GOT3 (cell line): ENCODE data around the gene ACAA2.

Experiments used
- DNase-seq: peaks from one replicate; lab custom pipeline; 2025; ENCODE audit warnings: mixed read lengths; lab: John Stamatoyannopoulos, UW

Gene ACAA2, protein sequence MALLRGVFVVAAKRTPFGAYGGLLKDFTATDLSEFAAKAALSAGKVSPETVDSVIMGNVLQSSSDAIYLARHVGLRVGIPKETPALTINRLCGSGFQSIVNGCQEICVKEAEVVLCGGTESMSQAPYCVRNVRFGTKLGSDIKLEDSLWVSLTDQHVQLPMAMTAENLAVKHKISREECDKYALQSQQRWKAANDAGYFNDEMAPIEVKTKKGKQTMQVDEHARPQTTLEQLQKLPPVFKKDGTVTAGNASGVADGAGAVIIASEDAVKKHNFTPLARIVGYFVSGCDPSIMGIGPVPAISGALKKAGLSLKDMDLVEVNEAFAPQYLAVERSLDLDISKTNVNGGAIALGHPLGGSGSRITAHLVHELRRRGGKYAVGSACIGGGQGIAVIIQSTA

DNA sequence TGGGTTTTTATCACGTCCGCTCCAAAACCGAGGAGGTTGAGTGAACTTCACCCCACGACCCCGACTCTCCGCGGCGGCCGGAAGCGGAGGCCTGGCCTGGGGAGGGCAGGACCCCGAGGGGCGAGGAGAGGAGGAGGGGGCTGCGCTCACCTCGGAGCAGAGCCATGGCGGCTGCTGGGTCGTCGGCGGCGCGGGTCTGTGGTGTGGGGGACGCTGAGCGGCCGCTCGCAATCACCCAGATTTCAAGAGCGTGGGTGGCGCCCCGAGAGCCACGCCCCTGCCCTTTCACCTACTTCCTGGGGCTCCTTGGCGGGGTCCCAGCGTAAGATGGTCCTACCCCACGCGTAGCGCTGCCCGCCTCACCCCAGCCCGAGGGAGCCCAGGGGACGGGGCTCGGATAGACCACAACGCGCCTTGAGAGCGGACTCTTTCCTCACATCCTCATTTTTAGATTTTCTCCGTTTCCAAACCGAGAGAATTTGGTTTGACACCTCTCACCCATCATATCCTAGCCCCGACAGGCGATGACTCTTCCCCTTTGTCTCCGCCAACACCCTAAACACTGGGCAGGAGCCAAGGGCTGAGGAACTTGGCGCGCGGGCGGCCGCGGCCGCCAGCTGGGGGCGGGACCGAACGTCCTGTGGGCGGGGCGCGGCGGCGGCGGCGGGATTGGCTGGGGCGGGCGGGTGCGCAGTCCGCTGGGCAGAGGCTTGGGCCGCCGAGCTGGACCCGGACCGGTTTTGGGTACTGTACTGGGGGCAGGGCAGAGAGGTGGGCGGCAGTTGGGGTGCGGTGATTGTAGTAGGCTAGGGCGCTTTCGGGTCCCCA is at the start of gene ACAA2:
TSS of gene ACAA2 (minus strand) at position 215 of the 828 bp plus-strand sequence. CDS start at position 166, 49 bp downstream.
- DNase-seq = peak; percentile 52

DNA sequence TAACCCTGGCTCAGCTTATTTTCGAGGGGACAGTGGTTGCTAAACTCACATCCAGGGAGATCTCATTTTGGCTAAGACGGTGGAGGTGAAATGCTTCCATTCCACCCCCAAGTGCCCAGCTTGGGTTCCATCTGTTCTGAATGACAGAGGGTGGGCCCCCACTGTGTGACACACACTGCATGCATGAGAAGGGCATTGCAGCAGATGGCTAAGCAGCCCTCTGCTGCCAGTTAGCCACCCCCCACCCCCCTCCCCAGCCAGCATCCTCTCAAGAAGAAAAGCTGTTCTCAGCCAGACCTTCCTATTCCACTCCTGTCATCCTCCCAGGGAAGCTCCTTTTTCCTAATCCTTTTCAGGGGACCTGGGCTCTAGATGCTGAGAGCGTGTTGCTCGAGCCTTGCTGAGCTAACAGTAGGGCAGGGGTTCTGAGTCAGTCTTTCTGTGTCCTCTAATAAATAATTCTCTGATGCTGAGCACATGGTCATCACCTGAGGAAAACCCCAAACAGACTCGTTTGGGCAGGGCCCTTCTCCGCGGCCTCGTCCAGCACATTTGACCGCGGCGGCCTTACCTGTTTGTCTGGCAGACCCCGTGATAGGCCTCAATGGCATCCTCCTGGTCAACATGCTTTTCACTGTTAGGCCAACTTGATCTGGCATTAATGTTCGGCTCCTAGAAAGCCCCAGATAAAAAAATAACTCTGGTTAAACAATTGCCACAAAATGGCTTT is 49.5 kb upstream of the ACAA2 start:
- DNase-seq = no peak

DNA sequence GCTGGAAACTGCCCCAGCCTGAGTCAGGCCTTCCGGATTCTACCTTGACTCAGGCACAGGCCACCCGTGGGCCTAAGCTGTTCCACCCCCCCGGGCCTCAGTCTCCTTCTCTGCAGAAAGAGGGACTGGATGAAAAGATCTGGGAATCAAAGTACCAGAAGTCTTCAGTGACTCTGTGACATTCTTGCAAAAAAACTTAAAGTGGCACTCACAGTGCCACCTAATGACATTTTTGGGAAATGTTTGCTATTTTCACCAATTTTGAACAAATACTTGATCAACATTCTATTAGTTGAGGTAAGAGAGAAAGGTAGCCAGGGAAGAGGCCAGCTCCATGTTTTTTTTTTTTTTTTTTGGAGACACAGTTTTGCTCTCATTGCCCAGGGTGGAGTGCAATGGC is 48.3 kb upstream of the ACAA2 start:
- DNase-seq = no peak

DNA sequence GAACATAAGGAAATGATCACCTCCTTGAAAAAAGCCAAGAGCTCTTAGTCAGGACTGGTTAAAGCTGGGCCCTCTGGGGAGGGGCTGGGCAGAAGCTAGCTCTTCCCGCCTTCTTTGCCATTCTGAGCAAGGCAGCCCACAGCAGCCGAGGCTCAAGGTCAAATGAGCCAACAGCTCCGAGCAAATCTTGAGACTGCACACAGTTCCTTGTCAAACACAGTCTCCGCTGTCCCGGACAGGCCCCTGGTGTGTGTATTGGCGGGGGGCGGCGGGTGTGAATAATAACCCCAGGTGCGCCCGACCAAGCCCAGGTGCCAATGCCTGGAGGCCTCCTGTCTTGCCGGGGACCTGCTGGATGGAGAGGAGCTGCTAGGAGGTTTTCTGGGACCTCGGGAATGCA is 46.4 kb upstream of the ACAA2 start:
- no peak for DNase-seq

DNA sequence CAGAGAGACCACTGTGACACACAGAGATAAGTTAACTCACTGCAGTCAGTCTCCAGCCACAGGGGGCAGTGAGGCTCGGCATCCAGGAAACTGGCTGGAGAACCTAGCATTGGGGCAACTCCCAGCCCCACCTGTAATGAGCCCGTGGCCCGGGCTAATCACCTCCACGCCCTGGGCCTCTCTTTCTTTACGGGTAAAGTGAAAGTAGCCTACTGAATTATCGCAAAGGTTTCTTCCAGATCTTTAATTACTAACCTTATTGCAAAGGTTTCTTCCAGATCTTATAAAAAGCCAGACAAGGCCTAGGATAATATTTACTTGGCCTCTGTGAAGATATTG is 45.7 kb upstream of the ACAA2 start:
- DNase-seq = no peak

DNA sequence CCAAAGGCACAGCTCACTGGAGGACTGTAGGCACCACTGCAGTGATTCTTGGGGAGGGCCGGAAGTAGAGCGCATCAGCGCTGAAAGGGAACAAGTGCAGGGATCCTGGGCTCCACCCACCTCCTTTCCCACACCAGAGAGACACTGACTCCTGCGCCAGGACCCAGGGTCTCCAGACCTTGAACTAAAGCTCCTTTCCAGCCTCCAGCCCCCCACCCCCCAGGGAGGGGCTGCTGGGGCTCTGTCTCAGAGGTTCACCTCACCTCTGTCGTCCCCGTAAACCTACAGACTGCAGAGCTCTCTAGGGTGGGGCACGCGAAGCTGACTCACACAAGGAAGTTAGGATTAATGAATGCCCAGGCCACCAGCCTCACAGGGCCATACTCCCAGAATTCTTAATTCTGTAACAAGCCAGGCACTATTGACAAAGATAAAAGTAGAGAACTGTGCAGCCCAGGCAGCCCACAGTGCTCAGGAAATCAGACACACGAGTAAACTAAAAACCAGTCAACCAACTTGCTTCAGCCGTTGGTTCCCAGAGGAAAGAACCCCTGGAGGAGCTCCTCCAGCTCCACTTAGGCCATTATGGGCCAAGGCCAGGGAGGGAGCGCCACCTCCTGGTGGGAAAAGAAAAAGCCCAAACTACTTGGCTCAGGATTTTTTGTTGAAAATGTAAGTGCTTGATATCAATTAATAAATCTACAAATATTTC is 45.1 kb upstream of the ACAA2 start:
- DNase-seq = no peak

DNA sequence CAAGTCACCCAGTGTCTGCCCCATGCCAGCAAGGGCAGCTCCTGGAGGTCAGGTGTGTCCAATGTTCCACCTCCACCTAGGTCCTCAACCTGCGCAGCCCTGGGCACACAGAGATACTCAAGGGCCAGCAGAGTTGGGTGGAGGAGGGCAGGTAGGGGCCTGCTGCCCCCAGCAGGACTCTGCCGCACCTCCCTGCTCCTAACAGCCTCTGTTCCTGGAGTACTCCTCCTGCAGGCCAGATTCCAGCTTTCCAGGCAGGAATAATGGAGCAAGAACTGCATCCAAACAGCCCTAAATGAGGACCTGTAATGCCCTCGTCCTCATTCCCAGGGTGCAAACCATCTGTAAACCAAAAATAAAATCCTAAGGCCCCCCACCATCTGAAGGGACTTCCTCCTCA is 44.4 kb upstream of the ACAA2 start:
- no peak for DNase-seq

DNA sequence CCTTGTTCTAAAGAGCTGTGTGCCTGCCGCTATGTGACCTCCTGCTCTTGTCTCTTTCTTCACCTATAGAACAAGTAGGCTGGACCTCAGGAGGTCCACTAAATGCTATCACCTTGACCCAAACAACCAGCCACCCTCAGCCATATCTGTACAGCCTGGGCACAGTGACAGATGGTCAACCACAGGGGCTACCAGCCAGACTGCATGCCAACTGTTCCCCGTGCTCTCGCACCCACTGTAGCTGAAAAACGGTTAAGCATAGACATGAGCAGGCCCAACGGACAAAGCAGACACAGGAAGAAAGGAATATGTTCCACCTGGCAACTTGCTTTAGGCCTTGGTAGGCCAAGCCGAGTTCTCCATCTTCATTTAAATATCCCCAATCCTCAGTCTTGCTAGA is 43.2 kb upstream of the ACAA2 start:
- DNase-seq = no peak

DNA sequence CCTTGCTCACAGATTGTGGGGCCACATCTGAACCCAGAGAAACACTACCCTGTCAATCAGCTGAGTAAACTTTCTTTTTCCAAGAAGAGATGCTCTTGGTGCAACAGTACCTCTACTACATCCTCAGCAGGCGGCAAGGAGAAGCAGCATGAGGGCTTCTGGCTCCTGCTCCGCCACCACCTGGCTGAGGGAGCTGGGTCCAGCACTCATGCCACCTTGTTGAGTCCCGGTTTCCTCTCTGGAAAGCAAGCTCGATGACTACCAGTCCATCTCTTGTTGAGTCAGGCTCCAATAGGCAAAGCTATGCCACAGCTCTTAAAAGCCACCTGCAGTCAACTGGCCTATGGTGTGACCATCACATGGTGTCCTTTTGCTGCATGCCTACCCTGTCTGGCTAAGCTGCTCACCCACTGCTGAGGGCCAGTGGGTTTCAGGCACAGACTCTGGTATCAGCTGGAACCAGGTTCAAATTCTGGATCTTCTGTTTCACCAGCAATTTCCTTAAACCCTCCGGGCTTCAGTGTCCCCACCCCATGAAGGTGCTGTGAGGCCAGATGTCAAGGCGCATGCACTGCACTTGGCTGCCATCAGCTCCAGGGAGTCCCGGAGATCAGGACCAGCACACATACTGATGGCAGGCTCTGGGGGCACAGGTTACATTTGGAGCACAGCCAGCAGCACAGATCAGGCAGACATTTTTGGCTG is 42.5 kb upstream of the ACAA2 start:
- DNase-seq = no peak

DNA sequence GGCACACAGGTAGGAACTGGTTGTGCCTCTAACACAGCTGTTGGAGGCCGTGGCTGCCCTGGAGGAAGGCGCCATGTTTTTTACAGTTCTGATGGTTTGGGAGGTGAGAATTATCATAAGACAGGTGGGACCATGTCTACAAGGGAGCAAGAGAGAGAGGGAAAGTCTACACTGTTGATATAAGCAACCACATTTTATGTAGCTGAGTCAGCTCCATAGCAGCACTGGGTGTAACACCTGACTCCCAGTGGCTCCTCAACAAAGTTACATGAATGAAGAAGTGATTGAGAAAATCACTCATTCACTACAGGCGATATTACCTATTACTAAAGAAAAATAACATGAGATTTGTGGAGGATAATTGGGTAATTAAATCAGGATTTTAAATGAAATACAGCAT is 41.3 kb upstream of the ACAA2 start:
- no peak for DNase-seq

DNA sequence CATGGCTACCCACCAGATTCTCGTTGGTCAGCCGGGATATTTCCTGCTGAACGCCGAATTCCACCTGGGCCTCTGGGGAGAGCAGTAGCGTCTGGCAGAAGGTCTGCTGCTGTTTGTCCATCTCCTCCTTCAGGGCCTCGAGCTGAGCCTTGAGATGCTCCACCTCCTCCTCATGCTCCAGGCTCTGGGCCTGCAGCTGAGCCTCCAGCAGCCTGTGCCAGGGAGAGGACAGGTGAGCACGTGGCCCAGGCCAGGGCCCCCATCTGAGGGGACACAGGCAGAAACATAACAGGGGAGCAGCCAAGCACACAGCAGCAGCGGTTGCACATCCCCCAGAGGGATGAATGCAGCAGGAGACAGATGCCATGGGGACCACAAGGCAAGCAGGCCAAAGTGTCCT is 40.1 kb upstream of the ACAA2 start:
- no peak for DNase-seq

DNA sequence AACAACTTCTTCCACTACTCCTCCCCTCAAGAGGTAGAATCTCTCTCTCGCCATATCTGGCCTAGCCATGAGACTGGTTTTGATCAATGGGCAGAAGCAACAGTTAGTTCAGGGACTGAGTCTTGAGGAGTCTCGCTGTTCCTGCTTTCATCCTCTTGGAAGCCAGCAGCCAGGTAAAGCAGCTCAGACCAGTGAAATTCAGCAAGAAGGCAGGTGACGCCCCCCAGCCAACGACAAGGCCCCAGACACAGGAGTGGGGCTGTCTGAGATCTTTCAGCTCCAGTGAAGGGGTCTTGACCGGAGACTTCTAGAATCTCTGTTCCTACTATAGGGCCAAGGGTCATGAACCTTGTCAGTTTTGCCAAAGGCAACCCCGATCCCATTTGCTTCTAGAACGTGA is 39.7 kb upstream of the ACAA2 start:
- no peak for DNase-seq

DNA sequence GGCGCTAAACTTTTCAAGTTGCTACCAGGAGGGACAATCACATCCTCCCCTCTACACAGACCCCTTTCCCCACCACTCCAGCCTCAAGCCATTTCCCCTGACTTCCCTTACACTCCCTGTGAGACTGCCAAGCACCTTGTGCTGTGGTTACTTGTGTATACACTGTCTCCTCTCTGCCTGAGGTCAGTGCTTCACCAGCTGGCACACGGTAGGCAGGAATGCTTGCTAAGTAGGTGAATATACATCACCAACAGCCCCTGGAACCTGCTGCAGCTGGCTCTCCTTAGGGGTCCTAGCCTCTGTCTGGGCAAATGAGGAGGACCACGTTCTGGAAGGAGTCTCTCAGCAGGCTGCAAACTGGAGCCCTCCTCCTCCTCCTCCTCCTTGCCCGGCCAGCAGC is 38.3 kb upstream of the ACAA2 start:
- no peak for DNase-seq

DNA sequence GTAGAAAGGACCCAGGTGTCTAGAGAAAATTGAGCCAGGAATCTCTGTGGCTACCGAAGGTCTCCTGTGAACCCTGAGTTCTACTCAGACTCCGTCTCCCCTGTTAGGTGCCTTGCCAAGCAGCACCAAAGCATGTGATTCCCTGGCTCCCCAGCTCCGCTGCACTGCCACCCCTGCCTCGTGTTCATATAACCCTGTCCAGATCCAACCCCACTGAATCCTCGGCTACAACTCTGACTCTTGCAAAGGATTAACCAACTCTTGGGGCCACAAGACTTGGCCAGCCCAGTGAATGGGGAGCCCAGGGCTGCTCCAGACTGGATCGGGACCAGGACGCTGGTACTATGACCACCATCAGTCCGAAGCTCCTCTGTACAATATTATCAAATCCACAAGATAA is 37.3 kb upstream of the ACAA2 start:
- no peak for DNase-seq

DNA sequence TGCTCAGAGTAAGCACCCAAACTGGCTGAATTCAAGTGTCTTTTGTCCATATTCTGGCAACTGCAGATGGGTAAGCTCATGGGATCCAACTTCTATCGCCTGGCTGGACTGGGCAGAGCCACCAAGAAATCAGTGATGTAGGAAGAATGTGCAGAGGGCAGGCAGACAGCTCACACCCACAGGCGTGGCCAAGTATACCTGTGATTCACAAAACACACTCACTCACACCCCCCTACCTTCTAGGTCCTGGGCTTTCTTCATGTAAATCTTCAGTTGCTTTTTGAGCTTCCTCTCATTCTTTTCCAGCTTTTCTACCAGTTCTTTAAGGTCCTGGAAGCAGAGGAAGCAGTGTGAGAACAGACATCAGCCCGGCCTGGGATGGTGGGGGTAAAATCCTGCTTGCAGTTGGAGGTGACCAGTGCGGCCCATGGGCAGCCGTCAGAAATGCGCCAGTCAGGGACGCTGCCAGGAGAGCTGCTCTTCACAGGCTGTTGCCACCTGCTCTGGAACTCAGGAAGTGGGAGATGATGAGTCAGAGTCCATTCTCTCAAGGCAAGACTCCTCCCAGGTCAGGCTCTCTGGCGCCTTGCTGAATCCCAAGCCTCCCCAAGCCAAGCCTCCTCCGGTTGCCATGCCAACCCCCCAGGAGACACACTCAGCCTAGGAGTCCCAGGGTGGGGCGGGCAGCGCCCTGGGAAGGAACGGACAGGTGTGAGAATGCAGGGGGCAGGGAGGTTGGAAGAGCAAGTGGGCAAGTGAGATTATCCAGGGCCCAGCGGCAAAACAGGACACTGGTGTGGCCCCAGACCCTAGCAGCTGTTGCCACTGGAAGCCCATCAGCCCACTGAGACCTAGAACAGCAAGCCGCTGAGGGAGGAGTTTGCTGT is 36.2 kb upstream of the ACAA2 start:
- no peak for DNase-seq

DNA sequence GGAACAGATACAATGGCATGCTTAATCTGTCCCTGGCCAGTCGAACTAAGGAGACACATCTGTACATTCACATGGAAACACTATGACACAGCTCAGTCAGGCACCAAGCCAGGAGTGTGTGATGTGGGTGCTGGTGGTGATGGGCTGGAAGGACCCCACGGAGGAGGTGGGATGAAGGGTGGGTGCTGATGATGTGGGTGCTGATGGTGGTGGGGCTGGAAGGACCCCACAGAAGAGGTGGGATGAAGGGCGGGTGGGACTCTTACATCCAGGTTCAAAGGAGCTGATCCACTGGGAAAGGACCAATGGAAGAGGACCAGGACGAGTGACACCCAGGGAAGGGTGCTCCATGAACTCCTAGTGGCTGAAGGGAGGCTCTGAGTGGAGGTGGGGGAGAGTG is 34.8 kb upstream of the ACAA2 start:
- no peak for DNase-seq

DNA sequence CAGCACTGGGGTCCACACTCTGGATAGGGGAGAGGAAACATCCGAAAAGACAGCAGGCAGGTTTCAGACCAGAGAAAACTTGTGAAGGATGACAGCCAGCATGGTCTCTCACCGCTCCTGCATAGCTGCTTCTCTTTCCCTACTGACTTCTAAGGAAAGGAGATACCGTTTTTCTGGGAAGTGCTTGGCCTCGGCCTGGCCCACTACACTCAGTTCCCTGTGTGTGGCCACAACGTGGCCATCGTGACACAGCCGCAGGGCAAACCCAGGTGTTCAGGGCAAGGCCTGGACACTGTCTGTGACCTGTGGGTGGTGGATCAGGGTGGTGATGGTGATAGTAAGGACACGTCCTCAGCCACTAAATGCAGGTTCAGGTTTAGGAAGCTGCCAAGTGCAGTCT is 34.2 kb upstream of the ACAA2 start:
- DNase-seq = no peak

DNA sequence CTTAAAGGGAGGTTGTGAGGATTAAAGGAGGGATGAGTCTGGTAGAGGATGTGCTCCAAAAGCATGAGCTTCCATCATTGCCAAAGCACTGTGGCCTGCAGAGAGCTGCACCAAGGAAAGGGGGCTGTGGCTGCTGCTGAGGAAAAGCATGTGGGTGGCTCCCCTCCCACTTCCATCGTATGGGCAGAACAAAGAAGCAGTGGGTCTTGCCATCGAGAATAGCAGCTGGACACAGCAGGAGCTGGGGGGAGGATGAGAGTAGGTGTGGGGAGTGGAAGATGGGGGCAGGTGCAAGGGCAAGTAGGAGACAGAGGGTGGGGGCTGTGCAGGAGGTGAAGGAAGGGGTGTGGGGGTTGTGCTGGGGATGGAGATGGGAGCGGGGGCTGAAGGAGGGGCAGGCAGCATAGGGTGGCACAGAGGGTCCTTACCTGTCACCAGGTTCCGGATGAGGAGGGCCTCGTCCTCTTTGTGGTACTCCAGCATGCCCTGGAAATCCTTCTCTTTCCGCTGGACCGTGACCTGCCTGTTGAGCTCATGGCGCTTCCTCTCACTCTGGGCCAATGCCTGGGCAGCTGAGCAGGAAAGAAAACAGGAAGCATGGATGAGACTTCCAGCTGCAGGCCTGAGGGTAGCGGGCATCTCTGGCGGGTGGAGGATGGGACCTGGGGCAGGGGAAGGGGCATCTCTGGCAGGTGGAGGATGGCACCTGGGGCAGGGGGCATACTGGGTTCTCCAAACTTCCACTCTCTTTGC is 33.6 kb upstream of the ACAA2 start:
- no peak for DNase-seq

DNA sequence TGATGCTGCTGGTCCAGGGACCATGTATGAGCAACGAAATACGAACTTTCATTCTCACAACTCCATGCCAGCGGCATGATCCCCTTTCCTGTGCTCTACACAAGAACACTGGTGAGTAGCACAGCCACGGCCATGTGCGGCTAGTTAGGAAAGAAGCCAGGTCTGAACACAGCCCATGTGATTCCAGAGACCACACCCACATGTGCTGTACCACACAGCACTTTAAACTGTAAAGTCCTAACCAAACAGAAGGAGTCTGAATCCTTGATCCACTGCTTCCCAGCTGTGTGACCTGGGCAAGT is 33.0 kb upstream of the ACAA2 start:
- no peak for DNase-seq
